Renal cortex interstitium (tissue), 11 donors: ENCODE data around the gene NUDT22. TPM values are rescaled to one million over a fixed set of nuclear protein-coding genes. Genes with fewer than 3 reads are reported as not detected.
"Not testable (repeated sequence)": the region's sequence is repeated elsewhere in the genome, so short reads cannot be mapped to it uniquely, and the experiment has no call there.

Experiments used
- DNase-seq, 11 donors: peaks; one replicate each; pipeline ENCODE4 v3.0.0-alpha.2; 2013; ENCODE audit warnings: low read depth in 9 of 11, low spot score in 4 of 11; ENCODE audit errors: extremely low read depth in 1 of 11
- polyA plus RNA-seq, 3 donors: library from polyadenylated mRNA; unstranded; fragments of 120-200 nt; gene quantifications; one replicate each; pipeline ENCODE4 v1.2.1, GENCODE V29; 2013; ENCODE audit not compliant: insufficient read length in 3 of 3

NUDT22 gene
- polyA plus RNA-seq, 3 donors = 17.7 to 32.8 (median 28.0) TPM

DNA sequence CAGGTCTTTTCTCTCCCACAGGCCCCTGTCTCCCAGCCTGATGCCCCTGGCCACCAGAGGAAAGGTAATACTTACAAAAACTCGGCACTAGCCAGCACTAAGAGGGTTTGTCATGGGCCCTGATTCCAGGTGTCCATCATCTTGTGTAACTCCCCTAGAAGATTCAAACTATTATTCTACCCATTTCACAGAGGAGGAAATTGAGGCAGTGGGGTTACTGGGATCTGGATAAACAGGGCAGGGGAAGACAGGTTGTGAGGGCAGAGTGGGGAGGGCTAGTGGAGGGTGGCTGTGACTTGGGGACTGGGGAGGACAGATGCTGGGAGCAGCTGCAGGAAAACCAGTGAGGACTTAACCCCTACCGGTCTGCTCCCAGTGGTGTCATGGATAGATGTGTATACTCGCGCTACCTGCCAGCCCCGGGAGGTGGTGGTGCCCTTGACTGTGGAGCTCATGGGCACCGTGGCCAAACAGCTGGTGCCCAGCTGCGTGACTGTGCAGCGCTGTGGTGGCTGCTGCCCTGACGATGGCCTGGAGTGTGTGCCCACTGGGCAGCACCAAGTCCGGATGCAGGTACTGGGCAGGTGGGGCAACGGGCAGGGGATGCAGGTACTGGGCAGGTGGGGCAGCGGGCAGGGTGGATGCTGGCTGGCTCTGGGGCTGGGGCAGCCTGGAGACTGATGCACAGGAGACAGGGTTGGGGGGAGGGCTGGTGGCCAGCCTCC, 9.5 kb downstream of the NUDT22 start:
- DNase-seq = no peak

DNA sequence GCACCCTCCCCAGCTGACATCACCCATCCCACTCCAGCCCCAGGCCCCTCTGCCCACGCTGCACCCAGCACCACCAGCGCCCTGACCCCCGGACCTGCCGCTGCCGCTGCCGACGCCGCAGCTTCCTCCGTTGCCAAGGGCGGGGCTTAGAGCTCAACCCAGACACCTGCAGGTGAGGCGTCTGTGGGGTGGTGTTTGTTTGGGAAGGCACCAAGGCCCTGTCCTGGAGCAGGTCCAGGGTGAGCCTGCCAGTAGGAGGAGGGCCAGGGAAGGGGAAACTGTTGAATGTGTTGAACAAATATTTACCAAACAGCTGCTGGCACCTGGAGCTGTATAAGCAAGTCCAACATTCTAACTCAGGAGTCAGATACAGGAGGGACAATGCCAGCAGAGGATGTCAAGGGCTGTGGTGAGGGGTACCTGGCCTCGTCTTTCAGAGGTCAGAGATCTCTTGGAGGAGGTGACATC, 11.4 kb downstream of the NUDT22 start:
- no peak for DNase-seq

DNA sequence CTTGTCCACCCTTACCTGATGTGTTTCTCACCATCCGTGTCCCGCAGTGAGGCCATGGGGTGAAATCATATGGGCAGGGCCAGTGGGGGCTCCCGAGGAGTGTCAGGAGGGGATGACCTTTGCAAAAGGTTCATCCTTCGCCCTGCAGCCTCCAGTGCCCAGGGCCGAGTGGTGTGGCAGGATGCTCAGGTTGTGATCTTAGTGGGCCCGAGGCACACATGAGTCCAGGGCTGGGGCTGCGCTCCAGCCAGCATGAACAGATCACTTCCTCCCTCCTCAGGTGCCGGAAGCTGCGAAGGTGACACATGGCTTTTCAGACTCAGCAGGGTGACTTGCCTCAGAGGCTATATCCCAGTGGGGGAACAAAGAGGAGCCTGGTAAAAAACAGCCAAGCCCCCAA, 12.0 kb downstream of the NUDT22 start:
- DNase-seq = no peak

GRCh38 chr11:64238999-64239398, 12.9 kb downstream of the NUDT22 start:
- DNase-seq = no peak

- no peak for DNase-seq
Observed at GRCh38 chr11:64239662-64240434, 13.8 kb downstream of the NUDT22 start.

GRCh38 chr11:64240435-64241240, 14.6 kb downstream of the NUDT22 start, which contains the start of gene FKBP2:
Gene FKBP2 (plus strand): TSS chr11:64241095. CDS start chr11:64242388, 1,293 bp downstream.
- DNase-seq = peak; percentile 88 to 97 (median 95)

GRCh38 chr11:64241241-64241490, 15.1 kb downstream of the NUDT22 start:
- peak in 8 of 11 donors; percentile 93 to 100 (median 98) for DNase-seq

DNA sequence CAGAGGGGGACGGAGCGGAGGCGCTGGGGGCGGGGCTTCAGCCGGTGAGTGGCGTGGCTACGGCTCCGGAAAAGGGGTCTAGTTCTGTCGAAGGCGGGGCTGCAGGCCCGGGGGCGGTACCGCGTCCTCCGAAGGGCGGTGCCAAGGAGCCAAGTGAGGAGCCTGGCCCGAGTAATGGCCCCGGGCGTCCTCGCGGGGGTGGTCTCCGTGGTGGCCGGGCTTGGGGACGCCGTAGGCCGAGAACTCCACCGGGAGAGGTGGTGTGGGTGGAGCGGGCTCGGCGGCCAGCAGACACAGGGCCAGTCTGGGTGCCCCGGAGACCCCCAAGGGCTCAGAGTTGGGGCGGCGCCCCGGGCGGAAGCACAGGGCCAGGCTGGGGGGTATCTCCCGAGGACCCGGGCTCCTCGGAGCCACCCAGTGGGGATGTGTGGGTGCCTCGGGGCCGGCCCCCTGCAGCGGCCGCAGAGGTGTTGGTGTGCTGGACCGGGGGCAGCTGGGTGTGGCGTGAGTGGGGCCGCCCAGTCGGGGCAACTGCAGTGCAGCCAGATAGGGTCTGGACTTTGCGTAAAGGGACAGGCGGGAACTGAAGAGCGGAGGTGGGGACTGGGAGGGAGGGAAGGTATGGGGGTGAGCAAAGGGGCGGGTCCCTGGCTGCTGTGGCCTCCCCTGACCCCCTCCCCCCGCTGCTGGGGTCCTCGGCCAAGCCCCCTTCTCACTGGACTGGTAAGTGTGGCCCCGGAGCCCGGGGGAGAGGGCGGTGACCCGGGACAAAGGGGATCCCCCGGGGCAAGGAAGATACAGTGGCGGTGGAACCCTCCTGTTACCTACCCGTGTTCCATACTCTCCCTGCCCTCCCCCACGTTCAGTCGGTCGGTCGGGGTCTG, 15.7 kb downstream of the NUDT22 start:
- DNase-seq = peak in 3 of 11 donors; percentile 97 to 99 (median 97)

- DNase-seq = no peak
Observed at GRCh38 chr11:64243236-64243854, 17.3 kb downstream of the NUDT22 start.

- no peak for DNase-seq
Observed at GRCh38 chr11:64244107-64244506, 18.0 kb downstream of the NUDT22 start.

DNA sequence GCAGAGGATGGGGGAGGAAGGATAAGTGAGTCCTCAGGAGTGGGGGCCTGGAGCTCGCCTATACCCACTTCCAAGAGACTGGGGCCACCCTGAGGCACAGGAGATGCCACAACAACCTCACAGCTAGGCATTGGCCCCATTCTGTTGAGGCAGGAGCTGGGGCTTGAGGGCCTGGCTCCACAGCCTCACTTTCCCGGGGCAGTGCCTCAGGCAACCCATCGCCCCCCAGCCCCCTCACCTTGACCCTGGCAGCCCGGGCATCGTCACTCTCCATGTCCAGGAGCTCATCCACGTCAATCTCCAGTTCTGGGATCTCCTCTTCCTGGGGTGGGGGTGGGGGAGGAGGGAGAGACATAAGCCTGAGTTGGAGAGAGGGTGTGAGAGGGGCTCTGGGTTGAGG, 18.9 kb downstream of the NUDT22 start:
- no peak for DNase-seq

DNA sequence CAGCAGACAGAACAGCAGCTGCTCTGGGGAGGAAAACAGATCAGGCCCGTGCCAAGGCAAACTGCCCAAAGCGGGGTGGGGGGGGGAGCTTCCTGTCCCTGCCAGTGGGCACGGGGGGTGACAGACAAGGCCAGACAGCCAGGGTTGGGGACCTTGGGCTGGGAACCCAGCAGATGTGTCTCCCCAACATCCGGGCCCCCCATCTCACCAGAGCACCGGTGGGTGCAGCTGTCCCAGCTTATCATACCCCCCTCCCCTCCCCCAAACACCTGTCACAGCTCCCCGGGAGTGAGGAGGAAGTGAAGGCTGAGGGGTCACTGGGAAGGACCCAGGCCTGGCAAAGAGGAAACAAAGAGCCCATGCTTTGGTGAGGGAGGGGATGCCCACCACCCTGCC, 19.3 kb downstream of the NUDT22 start:
- DNase-seq = no peak

DNA sequence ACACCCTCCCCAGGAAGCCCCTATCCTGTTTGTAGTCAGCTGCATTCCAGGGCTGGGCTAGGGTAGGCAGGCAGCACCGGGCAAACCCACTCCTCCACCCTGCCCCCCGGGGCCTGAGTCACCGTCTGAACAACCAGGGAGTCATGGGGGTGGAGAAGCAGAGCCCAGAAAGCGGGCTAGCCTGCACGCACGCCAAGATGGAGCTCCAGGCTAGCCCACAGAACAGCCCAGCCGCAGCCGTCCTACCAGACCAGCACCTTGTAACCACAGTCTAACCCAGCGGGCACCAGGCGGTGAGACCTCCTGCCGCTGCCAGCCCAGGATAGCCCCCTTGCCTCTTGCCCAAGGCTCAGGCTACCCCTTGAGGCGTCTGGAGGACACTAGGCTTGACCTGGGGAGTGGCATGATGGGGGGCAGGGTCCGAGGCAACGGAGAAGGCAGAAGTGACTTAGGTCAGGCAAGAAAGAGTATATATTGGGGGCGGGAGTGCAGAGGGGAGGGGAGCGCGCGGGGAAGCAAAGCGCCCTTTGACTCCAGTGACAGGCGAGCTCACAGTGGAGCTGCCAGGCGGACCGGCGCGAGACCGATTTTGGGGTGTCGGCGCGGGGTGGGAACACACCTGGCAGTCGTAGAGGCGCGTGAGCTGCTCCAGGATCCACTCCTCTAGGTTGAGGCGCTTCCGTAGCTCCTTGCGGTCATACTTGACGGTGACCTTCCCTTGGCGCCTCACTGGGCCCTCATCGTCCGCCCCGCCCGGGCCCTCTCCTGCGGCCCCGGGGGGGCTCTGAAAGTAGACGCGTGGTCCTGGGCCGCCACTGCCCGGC, 19.9 kb downstream of the NUDT22 start:
- no peak for DNase-seq

DNA sequence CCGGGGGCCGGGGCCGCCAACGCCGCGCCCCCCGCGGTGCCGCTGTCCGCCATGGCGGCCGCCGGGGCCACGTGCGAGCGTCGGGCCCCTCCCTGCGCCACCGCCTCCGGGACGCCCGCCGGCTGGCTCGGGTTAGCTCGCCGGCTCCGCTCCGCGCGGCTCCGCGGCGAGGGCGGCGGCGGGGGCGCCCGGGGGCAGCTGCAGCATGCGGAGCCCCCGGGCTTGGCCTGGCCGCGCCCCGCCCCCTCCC, 20.5 kb downstream of the NUDT22 start:
- not testable (repeated sequence) for DNase-seq

GRCh38 chr11:64246871-64247728, 21.0 kb downstream of the NUDT22 start, which contains the start of gene PPP1R14B:
Gene PPP1R14B (minus strand): TSS chr11:64246943. CDS start chr11:64246673, 270 bp downstream.
- DNase-seq = peak in 3 of 11 donors; percentile 74 to 80 (median 79)

DNA sequence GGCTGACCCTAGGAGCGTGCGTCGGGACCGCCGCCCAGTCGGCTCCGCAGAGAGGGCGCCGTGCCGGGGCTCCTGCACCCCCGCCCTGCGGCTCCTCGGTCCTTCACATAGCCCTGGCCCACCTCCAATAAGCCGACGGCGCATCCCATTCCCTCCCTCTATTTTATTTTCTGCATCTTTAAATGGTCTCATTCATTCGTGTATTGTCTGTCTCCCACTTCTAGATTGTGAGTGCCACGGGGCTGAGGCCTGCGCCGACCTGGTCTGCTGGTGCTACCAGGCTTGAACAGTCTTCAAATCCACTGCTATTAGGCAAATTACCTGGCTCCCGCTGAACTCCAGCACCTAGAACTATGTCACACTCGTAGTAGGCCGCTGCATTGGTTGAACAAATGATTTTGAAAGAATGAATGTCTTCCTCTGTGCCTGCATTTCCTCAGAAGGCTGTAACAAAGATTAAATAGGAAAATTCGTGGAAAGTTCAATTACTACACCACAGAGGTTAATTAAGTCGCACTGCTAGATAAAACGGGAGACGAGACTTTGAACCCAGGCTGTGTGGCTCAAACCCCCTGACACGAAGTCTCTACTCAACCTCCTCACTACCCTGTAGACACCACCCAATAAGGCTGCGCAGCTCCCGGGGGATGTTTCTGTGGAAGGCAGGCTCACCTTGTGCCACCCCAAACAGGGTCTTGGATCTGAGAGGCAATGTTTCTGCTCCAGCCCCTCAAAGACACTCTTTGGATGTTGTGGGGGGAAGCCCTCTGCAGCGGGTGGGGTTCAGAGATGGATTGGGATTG, 21.9 kb downstream of the NUDT22 start:
- no peak for DNase-seq
